GM19043 (cell line): Measurements from ENCODE around the gene KCNQ1.

Experiments used
- ATAC-seq: cut with Tn5 transposase; IDR thresholded peaks from one replicate; pipeline ENCODE4 v1.9.1; 2021; ENCODE audit warnings: low read depth; ENCODE audit not compliant: unreplicated experiment

KCNQ1 gene

DNA sequence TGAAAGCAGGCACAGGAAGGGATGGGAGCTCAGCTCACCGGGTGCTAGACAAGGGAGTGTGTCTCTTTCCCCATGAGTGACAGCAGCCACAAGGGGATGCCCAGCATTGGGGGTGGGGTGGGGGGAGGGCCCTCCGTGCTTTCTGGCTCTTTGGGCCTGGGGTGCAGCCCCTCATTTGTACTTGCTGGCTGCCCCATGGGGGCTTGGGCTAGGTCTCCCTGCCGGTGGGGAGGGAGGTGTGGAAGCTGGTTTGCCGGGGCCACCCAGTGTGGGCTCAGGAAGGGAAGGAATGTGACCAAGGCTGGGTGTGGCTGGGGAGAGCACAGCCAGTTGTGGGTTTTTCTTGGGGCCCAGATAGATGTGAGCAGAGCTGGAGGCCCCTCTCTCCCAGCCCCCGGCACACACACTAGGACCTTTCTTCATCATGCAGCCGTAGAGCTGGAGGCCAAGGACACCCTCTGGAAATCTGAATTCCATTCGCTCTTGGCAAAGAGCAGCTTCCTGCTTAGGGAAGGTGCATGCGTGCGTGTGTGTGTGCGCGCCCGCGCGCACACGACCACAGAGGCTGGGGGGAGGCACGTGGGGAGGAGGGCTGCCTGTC lies 229.2 kb downstream of the KCNQ1 start:
- no peak for ATAC-seq

DNA sequence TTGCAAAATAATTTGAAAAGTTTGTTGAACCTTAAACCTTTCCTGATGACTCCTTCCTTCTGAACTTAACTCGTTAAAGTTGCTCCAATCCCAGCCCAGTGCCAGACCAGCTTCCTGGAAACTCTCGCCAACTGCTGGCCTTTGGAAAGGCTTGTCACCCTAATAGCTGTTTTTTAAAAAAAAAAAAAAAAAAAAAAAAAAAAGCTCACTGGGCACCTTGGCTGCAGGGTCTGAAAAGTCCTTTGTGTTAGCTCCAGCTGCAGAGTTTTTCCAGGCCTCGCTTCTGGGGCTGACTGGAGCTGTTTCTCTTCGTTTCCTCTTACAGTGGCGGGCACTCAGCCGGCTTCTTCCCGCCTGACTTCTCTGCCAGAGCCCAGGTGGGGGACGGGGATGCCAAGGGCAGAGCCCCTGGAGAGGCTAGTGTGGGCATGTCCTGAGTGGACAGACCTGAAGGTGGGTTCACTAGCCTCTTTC lies 229.9 kb downstream of the KCNQ1 start:
- no peak for ATAC-seq

DNA sequence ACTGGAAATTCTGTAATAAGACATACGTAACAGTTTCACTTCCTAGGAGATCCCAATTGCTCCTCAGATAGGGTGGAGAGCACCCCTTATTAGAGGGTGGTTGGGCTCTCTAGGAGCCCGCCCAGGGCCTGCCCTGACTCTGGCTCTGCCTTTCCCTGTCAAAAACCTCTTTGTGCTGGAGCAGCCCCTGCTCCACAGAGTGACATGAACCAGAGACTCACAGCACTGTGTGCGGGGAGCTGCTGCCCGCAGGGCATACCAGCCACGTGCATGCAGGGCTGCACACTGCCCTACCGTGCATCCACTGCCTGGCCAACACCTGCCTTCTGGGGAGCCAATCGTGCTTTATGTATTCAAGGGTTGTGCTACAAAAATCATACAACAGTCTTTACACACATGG lies 230.7 kb downstream of the KCNQ1 start:
- no peak for ATAC-seq

DNA sequence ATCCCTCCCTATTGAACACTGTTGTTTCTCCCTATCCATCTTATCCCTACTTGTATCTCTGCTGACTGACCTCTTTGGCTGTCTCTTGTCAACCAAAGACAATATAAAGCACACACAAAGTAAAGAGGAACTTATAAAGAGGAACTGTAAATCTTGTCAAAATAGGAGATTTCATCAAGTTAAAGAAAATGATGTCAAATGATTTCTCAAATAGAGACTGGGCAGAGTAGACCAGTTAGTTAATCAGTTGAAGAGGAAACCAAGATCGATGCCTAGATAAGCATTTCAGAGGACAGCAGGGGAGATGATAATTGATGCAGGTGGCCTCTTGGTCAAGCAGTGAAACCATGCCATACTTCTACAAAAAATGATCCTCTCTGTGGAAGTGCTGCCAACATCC lies 232.3 kb downstream of the KCNQ1 start:
- ATAC-seq: peak; percentile 55

DNA sequence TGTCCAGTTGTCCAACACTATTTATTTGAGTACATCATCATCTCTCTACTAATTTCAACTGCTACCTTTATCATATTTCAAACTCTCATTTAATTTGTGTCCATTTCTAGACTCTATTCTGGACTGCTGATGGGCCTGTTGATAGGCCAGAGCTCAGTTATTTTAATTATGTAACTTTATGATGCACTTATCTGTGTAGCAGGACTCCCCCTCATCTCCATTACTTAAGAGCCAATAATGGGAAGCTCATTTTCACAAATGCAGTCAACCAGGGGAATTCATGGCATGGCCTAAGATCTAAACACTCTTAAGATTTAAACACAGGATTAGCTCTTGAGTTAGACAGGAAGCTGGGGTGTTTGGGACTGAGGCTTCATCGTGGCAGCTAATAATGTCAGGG lies 233.6 kb downstream of the KCNQ1 start:
- no peak for ATAC-seq

DNA sequence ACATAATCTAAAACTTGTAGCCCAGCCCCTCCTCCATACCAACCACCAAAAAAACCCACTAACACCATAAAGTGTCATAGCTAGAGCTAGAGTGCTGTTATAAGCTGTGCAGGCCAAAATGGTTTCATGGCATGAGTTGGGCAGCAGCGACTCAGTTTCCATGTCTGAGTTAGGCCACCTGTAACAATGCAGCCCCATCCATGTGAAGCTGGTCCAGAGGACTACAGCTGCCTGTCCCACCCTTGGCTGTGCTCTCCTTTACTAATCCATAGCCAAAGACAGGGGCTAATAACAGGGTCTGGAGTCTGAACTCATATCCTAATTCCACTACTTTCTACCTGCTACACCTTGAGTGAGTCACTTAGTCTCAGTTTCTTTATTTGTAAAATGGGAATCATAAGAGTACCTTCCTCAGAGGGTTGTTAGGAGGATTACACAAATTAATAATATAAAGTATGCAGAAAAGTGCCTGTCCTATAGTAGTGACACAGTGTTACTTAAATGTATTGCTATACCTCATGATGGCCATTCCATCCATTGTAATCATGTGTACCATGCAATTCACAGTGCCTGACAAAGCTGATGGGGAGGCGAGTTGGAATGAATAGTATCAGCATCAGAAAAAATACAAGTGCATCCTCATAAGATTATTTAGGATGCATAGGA lies 234.3 kb downstream of the KCNQ1 start:
- ATAC-seq: no peak

DNA sequence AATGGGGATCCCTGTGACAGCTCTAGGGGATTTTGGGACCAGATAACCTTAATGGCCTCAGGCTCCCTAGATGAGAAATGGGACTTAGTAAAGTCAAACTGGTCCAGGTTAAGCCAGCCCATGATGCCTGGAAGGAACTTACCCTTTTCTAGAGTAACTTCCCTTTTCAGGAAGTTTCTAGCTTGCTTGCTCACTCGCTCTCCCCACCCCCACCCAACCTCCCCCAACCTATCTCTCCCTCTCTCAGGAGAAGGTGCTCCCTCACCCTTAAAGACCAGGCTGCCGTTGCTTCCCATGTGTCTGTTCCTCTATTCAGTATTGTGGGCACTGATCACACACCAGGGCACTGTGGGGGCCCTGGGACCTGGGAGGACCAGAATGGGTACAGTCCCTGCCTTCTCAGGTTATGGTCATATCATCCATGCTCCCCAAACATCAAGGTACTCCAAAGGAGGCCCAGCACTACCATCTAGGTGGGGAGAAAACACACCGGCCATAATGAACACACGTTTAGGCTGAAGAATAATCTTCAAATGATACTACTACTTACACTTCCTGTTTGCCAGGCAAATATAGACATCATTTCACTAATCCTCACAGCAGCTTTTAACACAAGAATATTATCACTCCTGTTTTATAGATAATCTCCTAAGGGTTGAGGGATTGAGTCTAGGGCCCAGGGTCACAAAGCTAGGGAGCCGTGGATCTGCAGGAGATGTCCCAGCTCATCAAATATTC lies 236.8 kb downstream of the KCNQ1 start:
- no peak for ATAC-seq

DNA sequence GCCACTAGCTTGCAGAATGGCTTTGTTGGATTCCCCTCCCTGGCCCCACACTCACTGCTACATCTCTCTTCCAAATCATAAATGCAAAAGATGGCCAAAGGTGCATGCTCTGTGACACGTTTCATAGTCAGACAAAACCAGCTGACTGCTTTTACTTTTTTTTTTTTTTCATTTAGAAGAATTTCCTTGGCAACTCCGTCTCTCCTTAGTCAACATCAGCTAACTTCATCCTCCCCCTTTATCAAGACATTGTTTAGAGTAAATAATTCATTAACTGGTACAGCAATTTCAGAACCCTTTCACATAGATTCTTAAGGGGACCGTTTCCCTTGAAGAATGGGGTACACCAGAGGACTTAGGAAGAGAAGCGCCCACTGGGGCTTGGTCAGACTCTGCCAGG lies 239.0 kb downstream of the KCNQ1 start:
- ATAC-seq: no peak

DNA sequence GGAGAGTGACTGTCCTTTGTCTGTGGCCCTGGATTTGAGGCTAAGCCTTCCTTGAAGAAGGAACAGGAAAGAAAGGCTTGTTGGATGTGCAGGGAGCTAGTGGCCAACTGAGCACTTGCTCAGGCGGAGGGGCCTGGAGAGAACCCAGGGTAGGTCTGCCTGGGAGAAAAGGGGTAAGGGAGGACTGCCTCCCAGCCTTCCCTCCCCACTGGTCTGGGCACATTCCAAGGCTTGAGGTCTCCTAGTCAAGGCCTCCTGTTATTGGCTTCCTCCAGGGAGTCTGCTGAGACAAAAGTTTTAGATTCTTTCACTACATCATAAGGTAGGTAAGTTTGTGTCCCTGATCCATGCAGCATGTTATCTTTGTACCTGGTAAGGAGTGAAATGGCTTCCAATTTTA lies 239.8 kb downstream of the KCNQ1 start:
- no peak for ATAC-seq

DNA sequence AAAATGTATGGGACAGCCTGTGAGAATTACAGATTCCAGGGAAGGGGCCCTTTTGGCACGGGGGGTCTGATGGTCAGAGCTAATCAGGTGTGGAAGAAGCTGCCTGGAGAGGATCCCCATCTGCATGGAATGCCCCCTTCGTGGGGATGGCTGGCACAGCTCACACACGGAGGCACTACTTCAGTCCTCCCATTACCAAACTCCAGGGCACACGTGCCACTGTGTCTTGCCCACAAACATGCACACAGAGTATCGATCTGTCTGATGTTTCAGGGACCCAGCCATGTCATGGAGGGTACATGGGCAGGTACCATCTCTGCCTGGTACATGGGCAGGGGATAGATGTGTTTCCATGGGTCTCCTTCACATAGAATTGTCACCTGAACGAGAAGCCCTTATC lies 240.2 kb downstream of the KCNQ1 start:
- ATAC-seq: no peak

DNA sequence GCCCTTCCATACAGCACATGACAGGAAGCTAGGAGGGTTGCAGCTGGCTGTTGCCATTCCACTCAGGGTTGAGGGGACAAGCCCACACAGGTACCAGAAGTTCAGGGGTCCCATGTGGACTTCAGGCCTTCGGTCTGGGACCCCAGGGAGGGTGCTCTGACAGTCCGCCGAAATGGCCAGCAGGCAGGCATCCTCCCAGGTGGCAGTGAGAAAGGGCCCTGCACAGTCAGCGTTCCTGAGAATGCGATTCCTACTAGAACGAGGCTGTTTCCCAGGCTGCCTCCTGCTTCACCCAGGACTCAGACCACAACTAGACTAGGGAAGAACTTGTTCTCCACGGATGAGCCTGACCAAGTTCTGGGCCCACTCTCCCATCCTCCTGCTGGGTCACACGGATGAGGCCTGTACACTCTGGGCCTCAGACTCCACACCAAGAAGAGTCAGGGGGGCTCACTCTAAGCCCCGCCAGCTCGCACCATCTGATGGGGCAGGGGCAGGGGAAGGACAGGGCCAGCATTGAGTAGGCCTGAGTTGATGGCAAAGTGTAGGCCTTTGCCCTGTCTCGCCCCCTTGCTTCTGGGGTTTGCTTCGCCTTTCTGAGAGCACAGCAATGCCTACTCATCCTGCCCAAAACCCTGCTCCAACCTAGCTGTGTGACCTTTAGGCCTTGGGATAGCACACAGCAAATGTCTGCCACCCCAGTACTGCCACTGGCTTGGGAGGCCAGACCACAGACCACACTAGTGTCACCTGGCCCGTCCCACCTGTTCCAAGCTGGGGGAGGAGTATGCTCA lies 241.0 kb downstream of the KCNQ1 start:
- no peak for ATAC-seq

DNA sequence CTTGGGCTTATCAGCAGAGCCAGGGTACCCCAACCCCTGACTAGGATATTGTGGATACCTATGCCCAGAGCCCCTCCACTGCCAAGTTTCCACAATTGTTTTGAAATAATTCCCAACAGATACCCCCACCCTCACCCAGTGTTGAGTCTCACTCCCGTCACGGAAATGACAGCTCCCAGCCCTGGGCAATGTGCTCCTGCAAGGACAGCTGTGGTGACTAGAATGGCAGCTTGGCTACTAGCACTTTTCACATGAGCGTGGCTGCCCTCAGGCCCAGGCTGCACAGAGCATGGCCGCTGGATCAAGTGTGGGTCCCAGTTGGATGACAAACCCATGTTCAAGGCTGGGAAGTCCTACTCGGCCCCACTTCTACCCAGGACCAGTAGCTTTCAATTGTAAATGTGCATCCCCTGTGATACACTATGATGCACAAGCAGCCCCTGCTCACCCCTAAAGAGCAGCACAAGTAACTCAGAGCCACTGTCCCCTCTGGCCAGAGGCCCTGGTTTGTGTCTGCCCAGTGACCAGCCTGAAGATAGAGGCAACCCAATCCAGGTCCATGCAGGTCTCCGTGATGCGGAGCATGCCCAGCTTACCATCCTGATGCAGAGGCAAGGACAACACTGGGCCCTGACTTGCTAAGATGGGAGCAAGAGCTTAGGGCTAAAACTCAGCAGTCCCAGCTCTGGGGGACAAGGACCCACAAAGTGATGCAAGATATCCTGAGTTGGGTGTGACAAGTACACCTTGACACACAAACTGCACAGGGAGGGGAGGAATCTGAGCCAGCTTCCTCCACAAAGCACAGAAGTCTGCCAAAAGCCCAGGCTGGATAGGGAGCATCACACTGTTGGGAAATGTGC lies 241.8 kb downstream of the KCNQ1 start:
- no peak for ATAC-seq

DNA sequence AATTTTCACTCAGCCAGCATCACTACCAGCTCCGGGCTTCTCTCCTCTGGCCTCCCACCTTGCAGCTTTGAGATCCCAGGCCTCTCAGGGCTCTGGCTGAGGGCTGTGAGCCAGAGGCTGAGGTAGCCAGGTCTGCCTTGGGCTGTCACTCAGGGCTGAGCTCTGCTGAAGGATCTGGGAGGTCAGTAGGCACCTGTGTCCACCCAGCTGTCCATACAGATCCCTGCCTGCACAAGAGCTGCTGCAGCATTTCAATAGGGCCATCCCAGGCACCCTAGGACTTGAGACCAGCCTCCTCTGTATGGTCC lies 242.4 kb downstream of the KCNQ1 start:
- no peak for ATAC-seq

DNA sequence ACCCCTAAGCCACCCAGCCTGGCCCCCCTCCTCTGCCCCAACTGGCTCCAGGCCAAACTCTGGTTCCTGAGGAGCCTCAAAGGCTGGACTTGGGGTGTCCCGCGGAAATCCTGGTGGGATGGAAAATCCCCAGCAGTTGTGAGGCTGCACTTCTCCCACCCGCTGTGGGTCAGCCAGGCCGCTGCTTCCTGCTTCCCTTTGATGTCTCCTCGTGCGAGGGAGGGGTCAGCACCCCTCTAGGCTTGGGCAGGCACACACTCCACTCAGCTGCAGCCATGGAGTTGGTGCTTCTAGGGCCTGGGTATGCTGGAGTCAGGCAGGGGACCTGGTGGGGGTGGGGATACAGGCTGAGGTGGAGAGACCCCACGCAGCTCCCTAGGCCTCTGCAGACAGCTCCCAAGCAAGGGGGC lies 243.0 kb downstream of the KCNQ1 start:
- no peak for ATAC-seq

DNA sequence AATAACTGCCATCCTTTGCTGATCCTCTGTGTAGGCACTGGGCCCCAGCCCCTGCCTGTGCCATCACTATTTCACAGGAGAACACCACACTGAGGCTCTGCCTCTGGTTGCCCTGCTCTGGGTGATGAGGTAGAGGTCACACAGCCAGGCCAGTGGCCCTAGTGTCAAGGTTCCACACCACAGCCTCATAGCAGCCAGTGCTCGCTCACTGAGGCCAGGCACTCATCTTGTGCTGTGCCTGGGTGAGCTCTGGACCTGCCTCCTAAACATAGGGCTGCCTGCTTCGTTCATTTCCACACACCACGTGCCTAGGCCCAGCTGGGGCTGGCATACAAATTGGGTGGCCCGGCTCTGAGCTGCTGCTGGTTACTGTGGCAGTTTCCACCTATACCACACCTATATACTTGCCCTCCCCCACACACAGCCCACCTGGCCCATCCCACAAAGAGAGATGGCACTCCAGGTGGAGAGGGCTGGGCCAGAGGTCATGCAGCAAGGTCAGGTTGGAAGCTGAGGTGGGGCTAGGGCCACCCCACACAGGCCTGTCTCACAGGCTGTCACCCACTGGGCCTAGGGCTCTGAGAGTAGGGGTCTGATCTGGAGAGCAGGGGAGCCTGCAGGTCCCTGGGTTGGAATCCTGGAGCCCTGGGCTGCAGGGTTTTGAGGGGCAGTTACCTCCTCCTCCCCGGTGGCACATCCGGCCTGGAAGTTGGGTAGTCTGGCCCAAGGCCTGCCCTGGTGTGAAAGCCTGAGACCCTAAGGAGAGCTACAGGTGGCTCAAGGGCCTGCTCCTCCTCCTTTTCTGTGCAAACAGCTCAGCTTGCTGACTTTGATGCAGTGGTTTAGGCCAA lies 243.8 kb downstream of the KCNQ1 start:
- ATAC-seq: no peak

DNA sequence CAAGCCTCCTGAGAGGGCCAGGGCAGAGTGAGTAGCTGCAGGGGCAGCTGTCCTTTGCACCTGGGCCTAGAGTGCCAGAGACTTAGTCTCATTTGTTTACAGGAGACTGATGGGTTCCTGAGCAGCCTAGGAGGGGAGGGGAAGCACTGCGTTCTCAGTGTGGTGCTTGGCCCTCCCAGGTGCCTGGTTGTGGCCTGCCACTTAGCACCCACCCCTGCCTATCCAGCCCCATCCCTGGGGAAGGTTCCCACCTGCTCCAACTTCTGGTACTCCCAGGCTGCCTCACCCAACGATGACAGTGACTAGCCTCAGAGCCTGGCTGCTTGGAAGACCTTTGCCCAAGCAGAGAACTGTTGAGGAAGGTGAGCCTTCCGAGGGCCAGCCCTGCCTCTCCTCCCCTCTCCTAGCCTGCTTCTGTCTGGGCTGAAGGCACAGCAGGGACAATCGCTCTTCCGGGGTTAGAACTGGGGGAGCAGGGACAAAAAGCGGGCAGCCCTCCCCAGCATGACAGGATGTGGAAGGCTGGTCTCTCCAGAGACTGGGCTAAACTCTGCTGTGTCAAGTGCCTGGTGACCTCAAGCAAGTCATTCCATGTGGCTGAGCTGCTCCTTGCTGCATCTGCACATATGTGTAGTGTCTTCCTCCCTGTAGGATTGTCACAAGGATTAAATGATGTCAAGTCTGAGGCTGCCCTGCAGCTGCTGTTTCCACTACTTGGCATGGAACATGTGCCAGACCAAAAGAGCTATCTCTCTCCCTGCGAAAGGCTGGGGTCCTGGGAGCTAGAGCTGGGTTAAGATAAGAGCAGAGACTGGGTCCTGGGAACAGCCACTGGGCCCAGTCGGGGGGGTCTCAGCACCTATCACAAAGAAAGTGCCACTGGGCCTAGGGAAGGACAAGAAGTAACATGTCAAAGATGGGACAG lies 245.1 kb downstream of the KCNQ1 start:
- no peak for ATAC-seq

DNA sequence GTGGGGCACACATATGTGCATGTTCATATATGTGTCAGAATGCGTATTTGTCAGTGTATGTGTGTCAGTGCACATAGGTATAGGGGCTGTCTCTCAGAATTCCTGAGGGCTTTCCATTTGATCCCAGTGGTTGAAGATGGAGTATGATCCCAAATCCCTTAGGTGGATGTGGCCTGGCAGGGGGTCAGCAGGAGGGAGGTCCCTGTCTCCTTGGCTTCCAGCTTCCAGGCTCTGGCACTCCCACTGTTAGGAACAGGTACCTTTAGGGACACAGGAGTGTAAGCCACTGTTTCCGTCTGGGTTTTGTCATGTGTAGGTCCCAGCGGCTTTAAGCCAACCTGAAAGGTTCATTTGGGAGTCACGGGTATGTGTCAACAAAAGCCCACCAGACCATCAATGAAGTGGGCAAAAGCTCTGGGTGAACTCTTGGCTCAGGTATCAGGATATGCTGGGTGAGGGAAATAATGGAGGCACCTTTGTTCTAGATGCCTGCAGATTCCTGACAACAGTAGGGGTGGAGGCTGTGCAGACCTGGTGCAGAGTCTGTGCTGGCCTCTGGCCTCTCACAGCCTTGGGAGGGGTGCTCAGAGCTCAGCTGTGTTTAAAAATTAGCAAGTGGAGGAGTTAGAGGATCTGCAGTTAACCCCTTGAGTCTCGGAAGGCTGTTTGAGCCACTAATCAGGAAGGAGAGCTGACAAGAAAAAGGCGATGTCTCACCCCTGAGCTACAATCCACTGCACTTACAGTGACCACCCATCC lies 246.0 kb downstream of the KCNQ1 start:
- no peak for ATAC-seq

DNA sequence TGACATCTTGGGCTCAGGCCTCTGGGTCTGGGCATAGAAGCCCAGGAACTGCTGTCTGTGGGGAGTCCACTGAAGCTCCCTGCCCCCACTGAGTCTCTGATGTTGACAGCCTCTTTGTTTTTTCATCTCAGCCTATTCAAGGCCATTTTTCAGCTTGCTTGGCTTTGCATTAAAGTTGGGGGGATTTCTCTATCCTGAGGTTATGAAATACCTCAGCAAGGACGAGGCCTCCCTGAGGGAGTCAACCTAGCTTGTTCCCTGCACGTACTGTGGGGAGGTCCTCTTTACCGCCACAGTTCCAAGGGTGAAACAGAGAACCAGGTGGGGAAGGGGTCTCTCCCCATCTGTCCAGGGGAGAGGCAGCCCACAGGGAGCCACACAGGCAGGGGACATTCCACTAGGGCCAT lies 246.6 kb downstream of the KCNQ1 start:
- no peak for ATAC-seq
